GM19043 (cell line): ENCODE data around the gene IRX3.
"Not testable (repeated sequence)": the region's sequence is repeated elsewhere in the genome, so short reads cannot be mapped to it uniquely, and the experiment has no call there.

Experiments used
- ATAC-seq: cut with Tn5 transposase; IDR thresholded peaks from one replicate; pipeline ENCODE4 v1.9.1; 2021; ENCODE audit warnings: low read depth; ENCODE audit not compliant: unreplicated experiment

The IRX3 gene

DNA sequence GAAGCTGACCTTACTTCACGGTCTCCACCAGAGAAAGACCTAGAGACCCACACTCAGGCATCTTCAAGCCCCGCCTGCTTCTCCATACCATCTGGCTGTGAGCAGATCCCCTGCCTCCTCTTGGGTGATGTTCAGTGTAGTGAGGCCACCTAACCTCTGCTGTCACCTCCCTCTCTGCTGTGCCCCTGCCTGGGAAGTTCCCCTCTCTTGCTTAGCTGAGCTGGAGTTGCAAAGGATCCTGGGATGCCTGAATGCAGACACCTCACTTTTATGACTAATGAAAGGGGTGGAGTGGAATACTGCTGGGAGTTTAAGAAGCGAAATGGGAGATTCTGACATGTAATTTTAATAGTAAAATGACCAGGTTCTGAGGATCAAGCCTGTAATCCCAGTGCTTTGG, 5.8 kb downstream of the IRX3 start:
- no peak for ATAC-seq

DNA sequence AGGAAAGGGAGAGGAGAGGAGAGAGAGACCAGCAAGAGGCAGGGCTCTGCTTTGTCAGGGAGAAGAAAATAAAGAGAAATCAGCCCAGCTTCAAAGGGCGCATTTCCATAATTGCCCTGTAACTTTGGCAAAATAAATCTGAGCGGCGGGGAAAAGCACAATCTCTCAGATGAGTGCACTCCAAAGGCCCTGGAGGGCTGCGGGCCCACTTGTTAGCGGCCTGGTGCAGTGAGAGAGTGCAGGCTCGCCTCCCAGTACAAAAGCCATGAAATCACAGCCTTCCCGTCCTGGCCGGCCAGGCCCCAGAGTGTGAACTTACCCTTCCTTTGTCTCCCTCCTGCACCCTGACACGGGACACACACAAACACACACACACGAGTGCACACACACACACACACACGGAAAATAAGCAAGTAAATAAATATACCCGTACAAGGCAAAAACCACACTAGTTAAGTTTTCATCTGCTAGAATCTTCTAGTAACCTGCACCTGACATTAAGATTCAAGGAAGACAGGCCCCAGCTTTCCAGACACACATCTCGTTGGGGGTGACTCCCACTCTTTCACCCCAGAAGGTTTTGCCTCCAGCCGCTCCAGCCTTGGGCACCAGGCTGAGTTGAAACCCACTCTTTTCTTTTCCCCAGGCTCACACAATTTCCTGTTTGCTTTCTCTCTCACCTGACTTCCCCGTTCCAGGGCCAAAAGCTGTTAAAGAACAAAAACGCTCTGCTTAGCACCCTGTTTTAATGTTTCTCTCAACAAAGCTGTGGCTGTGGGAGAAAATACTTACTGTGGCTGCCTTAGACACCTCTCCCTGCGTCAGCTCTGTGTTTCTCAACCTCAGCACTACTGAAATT, 8.5 kb downstream of the IRX3 start:
- ATAC-seq, result no peak

DNA sequence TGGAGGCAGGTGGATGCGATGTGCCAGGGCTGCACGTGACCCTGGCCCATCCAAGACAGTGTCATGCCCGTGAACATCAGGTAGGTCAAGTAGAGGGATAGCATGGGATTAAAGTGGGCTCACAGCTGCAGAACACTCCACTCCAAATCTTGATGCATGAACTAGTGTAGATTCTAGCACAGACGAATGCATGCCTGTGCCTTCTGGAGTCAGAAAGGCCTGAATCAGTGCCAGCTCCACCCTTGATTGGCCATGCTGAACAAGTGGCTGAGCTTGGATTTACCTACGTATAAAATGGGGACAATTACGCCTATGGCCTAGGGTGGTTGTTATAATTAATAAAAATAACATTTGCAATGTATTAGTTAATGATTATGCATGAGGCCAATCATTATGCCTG, 10.6 kb downstream of the IRX3 start:
- no peak for ATAC-seq

DNA sequence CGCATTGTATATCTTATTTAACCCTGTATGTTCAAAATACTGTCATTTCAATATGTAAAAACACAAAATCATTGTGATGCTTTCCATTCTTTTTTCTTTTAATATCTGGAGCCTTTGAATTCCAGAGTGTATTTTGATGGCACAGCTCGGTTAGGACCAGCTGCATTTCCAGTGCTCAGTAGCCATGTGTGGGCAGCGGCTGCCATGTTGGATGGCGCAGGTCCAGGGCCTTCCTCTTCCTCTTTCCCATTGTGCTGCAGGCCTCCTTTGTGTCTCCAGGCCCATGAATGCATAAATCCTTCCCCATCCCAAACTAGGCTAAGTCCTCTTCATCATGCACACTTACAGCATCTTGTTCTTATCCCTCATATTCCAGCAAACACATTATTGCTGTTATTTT, 13.0 kb downstream of the IRX3 start:
- ATAC-seq, result no peak

DNA sequence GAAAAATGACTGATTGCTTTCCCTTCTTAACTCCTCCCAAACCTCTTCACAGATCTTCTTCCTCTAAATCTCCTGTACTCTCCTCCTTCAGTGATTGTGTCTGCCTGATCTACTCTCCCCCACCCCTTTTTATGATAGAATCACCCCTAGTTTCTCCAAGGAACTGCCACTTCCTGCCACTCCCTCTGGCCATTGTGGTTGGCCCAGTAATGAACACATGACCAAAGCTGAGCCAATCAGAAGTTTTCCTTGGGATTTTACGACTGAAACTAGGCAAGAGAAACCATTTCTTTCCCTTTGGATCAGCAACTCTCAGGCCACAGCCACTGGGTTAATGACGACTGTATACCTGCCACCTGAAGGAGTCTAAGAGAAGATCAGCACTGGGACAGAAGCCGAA, 15.9 kb downstream of the IRX3 start:
- no peak for ATAC-seq

DNA sequence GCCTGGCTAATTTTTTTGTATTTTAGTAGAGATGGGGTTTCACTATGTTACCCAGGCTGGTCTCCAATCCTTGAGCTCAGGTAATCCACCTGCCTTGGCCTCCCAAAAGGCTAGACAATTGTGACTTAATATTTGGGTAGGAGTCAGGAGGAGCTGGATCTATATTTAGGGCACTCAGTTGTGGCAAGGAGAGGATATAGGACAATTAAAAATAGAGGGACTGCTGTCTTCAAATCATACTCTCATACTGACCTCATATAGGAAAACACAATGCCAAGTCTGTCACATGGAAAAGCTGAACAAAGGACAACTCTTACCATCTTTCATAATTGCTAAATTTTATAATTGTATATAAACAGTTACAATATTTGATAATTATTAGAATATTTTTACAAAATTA, 17.1 kb downstream of the IRX3 start:
- no peak for ATAC-seq

DNA sequence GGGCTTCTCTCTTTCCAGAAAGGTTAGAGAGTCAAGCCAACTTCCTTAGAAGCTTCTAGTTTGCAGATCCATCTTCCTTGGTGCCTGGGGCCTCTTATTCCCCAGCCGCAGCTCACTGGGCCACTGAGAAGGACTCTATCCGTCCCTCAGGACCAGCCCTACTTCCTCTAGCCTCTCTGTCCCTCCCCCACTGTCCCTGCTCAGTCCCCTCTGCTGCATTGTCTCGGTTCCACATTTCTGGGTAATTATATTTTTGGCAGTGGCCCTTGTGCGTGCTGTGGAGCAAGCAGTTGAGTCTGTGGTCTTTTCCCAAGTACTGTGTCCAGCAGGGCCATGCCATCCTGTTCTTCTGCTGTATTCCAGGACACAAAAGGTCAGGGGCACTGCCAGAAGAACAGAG, 17.8 kb downstream of the IRX3 start:
- ATAC-seq, result no peak

DNA sequence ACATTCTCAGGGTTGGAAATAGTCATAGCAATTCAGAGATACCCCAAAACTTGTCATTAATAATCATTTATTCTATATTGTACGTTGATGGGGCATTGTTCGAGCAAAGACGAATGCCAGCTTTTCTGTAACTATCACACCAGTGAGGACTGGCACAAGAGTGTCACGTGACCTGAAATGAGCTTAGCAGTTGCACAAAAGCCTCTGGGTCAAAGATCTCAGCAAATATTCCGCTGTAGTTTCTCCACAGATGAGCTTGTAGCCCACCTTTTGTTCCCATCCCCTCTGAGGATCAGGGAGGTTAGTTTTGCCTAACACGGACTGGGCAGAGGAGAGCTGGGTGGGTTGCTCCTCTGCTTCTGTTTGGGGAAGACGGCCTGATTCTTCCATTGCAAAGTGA, 18.2 kb downstream of the IRX3 start:
- ATAC-seq, result no peak

DNA sequence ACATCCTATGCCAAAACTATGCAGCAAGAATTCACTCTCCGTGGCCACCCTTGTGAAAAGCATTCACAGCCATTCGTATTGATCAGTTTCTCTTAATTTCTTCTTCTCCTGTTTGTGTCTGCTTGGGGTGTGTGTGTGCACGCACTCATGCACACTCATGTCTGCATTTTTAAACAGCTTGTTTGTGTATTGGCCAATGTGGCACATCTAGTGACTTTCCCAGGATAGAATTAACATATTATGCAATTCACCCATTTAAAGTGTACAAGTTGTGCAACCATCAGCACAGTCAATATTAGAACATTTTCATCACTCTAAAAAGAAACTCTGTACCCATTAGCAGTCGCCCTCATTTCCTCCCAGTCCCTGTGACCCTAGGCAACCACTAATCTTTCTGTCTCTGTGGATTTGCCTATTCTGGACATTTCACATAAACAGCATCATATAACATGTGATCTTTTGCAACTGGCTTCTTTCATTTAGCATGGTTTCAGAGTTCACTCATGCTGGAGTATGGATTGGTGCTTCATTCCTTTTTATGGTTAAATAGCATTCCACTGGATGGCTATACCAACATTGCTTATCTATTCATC, 20.1 kb downstream of the IRX3 start:
- ATAC-seq, result no peak

DNA sequence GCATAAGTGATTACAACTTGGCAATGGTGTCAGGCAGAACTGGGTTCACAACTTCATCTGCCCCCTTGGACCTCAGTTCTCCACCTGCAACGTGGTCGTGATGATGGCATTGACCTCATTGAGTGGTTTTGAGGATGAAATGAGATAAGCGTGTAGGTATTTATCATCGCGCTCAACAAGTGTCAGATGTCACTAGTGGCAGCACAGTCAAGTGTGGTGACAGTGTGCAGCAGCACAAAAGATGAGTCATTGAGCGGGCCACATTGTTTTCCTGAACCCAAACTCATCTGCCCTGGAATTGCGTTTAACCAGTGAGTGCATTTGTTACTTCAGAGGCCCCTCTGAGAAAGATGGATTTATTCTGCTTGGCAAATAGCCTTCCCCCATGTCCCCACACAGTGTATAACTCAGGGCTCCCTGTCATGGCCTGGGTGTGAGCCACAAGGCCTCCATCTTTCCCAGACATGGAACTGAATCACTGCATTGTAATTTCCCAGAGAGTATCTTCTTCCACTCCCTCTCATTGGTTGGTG, 20.9 kb downstream of the IRX3 start:
- no peak for ATAC-seq

DNA sequence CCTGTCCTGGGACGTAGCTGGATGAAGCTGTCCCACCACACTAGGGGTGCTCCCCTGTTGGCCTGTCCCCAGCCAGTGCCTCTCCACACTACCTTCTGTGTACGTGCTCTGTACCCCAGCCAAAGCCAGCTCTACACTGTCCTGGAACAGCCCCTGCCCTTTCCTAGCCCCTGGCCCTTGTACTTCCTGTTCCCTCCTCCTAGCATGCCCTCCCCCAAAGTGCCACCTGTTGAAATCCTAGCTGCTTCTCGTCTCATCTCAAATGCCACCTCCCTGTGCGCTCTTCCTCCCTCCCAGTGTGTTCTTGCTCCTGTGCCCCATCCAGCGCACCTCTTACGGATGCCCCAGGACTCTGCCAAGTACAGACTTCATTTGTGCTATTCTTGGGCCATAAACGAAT, 33.5 kb downstream of the IRX3 start:
- no peak for ATAC-seq

DNA sequence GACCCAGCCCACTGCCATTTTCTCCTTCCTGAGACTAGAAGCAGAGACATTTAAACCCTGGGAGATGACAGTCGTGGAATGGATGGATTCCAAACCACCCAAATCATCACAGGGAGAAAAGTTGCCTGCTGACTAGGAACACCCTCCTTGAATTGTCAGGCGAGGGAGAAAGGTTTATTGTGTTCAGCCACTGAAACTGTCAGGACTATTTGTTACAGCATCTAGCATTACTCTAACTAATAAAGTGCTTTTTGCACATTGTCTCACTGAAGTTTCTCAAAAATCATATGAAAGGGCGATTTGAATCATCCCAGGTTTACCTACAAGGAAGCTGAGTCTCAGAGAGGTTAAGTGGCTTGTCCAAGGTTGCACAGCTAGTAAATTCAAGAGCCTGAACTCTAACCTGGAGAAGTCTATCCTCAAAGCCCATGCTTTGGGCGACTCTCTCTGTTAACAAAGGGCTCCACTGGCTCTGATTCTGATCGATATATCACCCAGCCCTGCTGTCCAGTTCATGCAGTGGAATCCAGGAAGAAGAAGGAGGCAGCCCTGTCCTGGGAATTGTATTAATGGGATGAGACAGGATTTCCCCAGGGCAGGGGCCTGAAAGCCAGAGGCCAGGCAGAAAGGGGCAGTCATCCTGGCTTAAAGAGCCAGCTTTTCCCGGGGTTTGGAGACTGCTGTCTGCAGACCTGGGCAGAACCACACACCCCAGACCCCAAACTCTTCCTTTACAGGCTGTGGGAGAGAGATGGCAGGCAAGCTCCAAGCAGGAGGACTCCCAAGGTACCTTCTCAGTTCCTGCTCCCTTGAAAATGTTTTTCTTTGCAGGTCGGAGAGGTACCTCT, 37.5 kb downstream of the IRX3 start:
- no peak for ATAC-seq

DNA sequence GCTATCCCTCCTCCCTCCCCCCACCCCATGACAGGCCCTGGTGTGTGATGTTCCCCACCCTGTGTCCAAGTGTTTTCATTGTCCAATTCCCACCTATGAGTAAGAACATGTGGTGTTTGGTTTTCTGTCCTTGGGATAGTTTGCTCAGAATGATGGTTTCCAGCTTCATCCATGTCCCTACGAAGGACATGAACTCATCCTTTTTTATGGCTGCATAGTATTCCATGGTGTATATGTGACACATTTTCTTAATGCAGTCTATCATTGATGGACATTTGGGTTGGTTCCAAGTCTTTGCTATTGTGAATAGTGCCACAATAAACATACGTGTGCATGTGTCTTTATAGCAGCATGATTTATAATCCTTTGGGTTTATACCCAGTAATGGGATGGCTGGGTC, 38.9 kb downstream of the IRX3 start:
- ATAC-seq, result not testable (repeated sequence)

DNA sequence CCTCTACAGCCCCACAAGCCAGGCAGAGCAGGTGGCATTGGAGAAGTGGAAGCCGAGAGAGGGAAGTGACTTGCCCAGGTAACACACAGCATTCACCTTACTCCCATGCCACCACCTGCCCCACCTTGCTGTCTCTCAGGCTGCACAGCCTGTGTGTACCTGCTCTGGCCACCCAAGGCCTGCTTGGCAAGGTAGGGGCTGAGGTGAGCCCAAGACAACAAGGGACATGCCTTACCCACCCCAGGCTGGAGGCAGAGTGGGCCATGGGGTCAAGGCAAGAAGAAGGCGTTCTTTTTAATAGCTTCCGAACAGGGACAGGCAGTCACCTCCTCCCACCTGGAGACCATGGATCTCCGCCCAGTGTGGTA, 40.1 kb downstream of the IRX3 start:
- ATAC-seq, result no peak

DNA sequence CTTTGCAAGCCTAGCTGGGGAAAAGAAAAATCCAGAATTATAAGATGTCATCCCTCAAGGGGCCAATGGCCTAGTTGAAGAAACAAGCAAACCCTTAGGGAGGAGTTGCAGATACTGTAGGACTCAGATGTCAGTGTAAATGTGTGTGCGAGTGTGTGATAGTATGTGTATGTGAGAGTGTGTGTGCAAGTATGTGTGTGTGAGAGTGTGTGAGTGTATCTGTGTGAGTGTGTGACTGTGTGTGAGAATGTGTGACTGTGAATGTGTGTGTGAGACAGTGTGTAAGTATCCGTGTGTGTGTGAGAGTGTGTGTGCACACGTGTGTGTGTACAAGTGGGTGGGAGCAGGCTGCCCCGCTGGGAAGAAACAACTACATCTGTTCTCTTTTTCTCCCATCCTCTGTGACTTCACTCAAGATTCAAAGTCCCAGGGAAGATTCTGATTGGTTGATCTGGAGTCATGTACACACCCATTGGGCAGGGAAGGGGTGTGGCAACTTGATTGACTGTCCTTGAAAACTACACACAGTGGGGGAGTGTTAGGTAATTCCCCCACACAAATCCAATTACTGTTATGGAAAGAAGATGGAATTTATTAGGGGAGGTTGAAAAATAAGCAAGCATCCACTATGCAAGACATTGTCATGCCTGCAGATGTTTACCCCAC, 40.7 kb downstream of the IRX3 start:
- no peak for ATAC-seq

DNA sequence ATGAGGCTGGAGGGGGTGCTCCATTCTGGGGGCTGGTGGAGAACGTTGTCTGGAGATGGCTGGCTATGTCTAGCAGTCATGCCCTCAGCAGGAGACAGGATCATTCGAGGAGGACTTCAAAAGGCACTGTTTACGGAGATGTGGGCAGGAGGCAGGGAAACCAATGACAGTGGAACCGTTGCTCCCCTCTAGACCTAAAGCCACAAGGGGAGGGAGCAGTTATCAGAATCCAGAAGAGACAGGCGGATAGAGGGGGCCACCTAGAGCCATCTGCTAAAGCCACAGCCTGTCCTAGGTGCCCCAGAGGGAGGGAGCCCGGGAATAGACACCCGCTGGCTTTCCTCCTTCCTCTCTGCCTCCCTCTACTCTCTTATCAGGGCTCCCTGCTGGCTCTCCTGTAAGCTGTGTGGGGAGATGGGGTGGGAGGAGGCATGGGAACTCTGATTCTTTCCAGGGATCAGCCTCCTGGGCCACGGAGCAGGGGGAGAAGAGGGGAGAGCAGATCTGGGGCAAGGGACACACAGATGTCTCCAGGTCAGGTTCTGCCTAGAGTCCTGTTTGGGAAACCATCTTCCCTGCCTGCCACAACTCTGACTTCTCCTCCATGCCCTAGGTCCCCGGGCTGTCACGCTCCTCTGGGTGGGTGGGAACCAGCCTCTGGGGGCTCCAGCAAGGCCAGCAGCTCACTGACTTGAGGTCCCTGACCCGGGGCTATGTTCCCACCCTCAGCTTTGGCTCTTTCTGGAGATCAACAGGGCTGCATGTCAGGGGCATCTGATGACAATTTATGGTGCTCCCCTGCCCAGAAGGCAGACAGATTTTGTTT, 42.3 kb downstream of the IRX3 start:
- ATAC-seq, result no peak

DNA sequence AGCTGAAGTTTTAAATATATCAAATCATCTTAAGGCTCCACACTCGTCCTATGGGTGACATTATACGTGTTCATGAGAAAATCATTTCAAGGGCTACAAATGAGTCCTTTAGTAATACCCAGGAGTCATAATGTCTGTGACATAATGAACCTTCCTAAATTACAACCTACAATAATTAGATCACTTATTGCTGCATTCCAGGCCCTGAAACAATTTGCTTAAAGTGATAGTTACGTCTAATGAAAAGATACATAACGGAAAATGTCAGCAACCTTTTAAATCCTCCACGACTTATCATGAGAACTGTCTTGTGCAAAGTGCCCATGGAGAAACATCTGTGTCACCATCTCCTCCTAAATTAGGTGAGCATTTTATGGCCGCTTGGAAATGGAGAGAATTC, 43.4 kb downstream of the IRX3 start:
- no peak for ATAC-seq

DNA sequence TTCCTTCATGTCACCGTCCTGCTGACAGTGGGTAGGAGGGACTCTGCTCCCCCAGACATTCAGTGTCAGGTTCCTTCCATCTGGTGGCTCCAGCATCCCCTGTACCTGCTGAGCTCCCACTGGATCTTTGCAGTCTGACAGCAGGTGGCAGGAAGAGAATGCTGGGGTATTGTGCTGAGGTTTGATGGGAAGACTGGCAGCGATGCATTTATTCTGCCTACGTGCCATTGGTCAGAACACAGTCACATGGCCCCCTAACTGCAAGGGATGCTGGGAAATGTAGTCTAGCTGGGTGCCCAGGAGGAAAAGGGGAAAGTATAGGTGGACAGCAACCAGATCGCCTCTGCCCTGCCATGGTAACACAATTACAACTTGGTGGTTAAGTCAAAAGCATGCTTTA, 44.4 kb downstream of the IRX3 start:
- no peak for ATAC-seq

DNA sequence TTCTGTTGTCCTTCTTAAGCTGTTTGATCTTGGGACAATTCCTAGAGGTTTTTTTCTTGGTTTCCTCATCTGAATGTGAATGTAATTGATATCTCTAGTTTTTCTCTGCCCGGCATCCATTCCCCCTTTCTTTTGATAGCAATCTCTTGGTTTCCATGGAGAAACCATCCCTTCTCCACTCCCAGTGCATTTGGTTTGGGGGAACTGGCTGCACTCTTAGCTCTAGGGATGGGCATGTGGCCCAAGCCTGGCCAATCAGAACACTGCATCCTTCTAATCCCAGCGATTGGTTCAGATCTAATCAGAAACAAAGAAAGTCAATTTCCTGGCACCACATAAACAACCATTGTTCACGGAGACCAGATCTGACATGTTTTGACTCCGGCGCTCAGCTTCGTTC, 45.1 kb downstream of the IRX3 start:
- ATAC-seq, result no peak
